Measurements from ENCODE around the gene KRTCAP2. TPM values are rescaled to one million over a fixed set of nuclear protein-coding genes. Genes with fewer than 3 reads are reported as not detected.
A peak's percentile ranks its signal among the peaks of the same experiment; 100 is the strongest.

KRTCAP2 gene
- total RNA-seq, 1 donor from 2014 or later: 201 TPM

GRCh38 chr1:155210314-155211104, 37.4 kb upstream of the KRTCAP2 start:
- no peak overlapping the region for H3K4me3 Mint-ChIP-seq (ENCODE audit: unreplicated experiment)
- no peak overlapping the region for H3K27ac Mint-ChIP-seq (ENCODE audit: unreplicated experiment)
- no peaks in the 10 kb centered on the region for H3K9me3 Mint-ChIP-seq (ENCODE audit: unreplicated experiment)
- no peak for DNase-seq (ENCODE audit: extremely low spot score, unreplicated experiment)
- TF ChIP-seq CTCF (IDR thresholded peaks at IDR 0.05): no peak
- H3K27me3 Mint-ChIP-seq (ENCODE audit: unreplicated experiment): no peaks in the 10 kb centered on the region
- peaks cover 27% of the 10 kb centered on the region for H3K4me1 Mint-ChIP-seq (ENCODE audit: unreplicated experiment)
- H3K36me3 Mint-ChIP-seq (ENCODE audit: unreplicated experiment): no peaks in the 10 kb centered on the region

GRCh38 chr1:155209312-155209721, 36.2 kb upstream of the KRTCAP2 start:
- TF ChIP-seq CTCF (IDR thresholded peaks at IDR 0.05): no peak
- no peak for DNase-seq (ENCODE audit: extremely low spot score, unreplicated experiment)
- Mint-ChIP-seq H3K4me3 (ENCODE audit: unreplicated experiment) (peak overlapping the region; percentile 83), H3K27ac (ENCODE audit: unreplicated experiment) (peak overlapping the region; percentile 100), H3K9me3 (ENCODE audit: unreplicated experiment) (no peaks in the 10 kb centered on the region), H3K36me3 (ENCODE audit: unreplicated experiment) (peaks cover 2% of the 10 kb centered on the region), H3K27me3 (ENCODE audit: unreplicated experiment) (no peaks in the 10 kb centered on the region), H3K4me1 (ENCODE audit: unreplicated experiment) (peaks cover 28% of the 10 kb centered on the region)

- no peaks in the 10 kb centered on the region for H3K27me3 Mint-ChIP-seq (ENCODE audit: unreplicated experiment)
- no peak for TF ChIP-seq CTCF (IDR thresholded peaks at IDR 0.05)
- H3K4me3 Mint-ChIP-seq (ENCODE audit: unreplicated experiment): peak within 1 kb of the TSS; percentile 83
- H3K4me1 Mint-ChIP-seq (ENCODE audit: unreplicated experiment): peaks cover 28% of the 10 kb centered on the region
- H3K9me3 Mint-ChIP-seq (ENCODE audit: unreplicated experiment): no peaks in the 10 kb centered on the region
- H3K36me3 Mint-ChIP-seq (ENCODE audit: unreplicated experiment): peaks cover 2% of the 10 kb centered on the region
- H3K27ac Mint-ChIP-seq (ENCODE audit: unreplicated experiment): peak within 1 kb of the TSS; percentile 100
- peak; percentile 96 for DNase-seq (ENCODE audit: extremely low spot score, unreplicated experiment)
These were observed 35.6 kb upstream of the KRTCAP2 start, which contains the start of gene MTX1 for GRCh38 chr1:155208541-155209311. TSS of gene MTX1 (plus strand) at chr1:155208695. CDS start at chr1:155208805, 110 bp downstream.

GRCh38 chr1:155207806-155208540, 34.9 kb upstream of the KRTCAP2 start, which contains the start of gene THBS3:
TSS of gene THBS3 (minus strand) at chr1:155207897. CDS start at chr1:155207876, 21 bp downstream.
- Mint-ChIP-seq H3K4me1 (ENCODE audit: unreplicated experiment) (peaks cover 28% of the 10 kb centered on the region), H3K4me3 (ENCODE audit: unreplicated experiment) (peak within 1 kb of the TSS; percentile 83), H3K9me3 (ENCODE audit: unreplicated experiment) (no peaks in the 10 kb centered on the region), H3K36me3 (ENCODE audit: unreplicated experiment) (peaks cover 2% of the 10 kb centered on the region), H3K27me3 (ENCODE audit: unreplicated experiment) (no peaks in the 10 kb centered on the region), H3K27ac (ENCODE audit: unreplicated experiment) (peak within 1 kb of the TSS; percentile 100)
- TF ChIP-seq CTCF (IDR thresholded peaks at IDR 0.05): no peak
- DNase-seq (ENCODE audit: extremely low spot score, unreplicated experiment): no peak

All from osteocyte (in vitro differentiated cells).